DMS153 (cell line): ENCODE results near the gene FBXW12.

Source experiments
- DNase-seq: peaks from one replicate; lab custom pipeline; 2025; lab: John Stamatoyannopoulos, UW

The FBXW12 gene

GRCh38 chr3:48408823-48409281 is 36.8 kb downstream of the FBXW12 start:
- no peak for DNase-seq

DNA sequence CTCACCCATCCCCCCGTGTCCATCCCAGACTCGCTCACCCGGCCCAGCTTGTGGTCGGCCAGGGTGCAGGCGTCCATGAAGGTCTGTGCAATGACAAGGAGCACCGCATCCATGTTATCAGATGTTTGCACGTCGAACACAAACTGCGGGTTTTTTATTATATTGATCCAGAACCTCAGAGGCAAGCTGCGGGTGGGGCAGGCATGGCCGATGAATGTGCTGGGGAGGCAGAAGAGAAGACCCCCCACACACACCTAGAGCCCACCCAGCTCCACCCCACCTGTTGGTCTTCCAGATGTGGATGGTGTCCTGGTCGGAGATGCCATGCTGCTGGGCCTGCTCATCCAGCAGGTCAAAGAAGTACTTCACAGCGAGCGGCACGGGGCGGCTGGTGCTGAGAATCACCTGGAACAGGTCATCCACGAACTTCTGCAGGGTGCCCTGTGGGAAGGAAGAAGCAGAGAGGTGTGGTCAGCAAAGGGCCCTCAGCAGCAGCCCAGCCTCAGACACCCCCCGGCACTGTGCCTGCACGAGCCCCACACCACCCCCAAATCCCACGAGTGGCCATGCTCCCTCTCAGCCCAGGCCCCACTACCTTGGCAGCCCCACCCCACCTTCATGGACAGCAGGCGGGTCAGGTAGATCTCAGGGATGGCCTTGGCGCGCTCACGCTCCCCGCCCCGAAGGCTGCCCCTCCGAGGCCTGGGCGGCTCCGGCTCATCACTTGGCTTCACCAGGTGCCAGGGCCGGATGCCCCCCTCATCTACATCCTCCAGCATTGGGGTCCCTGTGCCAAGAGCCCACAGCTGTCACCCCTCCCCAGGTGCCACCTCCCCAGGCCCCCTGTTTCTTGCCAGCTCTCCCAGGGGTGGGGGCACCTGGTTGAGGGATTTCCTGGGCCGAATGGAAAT is 37.5 kb downstream of the FBXW12 start:
- no peak for DNase-seq

GRCh38 chr3:48410205-48411040 is 38.4 kb downstream of the FBXW12 start:
- DNase-seq = no peak

DNA sequence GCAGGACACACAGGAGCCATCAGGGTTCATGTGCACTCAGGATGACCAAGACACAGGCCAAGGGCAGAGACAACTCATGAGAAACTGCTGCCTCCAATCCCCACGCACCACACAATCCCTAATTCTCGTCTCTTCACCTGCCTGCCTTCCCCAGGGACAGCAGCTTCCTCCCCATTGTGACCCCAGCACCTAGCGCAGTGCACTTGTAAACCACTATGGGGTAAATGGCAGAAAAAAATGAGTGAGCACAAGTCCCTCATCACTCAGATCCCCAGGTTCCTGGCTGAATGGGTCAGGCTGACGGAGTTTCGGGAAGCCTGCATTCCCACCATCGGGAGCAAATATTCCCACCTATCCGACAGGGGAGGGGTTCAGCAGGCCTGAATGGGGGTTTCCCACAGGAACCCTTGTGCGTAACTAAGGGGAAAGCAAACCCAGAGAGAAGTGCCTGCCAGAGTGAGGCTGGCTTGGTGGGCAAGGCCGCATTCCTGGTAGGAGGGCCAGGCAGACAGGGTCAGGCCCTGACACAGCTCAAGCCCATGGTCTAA is 39.1 kb downstream of the FBXW12 start:
- DNase-seq = no peak

GRCh38 chr3:48411606-48412374 is 39.8 kb downstream of the FBXW12 start:
- DNase-seq = no peak

GRCh38 chr3:48412375-48413001 is 40.5 kb downstream of the FBXW12 start:
- no peak for DNase-seq

DNA sequence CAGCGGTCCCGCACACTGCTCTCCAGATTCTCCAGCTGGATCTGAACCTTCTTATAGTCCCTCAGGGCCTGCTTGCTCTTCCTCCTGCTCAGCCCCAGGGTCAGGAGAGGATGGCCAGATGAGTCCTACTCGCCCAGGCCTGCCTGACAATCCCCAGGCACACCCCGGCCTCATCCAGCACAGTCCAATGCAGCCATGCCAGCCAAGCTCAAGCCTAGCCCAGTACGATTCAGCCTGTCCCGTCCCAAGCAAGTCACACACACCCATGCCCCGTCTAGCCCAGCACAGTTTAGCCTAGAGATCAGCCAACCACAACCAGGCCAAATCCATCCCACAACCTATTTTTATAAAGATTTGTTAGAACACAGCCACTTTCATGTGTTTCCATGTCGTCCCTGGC is 41.1 kb downstream of the FBXW12 start:
- no peak for DNase-seq

DNA sequence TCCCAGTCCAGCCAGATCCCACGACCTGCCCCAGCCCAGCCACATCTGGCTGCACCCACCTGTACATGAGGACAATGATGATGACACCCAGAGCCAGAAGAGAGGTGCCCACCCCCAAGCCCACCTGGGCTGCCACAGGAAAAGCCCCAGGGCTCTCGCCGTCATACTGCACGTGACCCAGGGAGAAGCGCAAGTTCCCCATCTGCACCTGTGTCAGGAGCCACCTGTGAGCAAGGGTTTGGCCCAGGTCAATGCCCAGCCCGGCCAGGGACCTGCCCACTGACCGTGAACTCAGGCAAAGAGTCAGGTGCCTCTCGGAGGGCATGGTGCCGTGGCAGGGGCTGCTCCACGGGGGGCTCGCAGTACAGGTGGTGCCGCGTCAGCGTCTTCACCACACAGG is 41.6 kb downstream of the FBXW12 start:
- DNase-seq = no peak

DNA sequence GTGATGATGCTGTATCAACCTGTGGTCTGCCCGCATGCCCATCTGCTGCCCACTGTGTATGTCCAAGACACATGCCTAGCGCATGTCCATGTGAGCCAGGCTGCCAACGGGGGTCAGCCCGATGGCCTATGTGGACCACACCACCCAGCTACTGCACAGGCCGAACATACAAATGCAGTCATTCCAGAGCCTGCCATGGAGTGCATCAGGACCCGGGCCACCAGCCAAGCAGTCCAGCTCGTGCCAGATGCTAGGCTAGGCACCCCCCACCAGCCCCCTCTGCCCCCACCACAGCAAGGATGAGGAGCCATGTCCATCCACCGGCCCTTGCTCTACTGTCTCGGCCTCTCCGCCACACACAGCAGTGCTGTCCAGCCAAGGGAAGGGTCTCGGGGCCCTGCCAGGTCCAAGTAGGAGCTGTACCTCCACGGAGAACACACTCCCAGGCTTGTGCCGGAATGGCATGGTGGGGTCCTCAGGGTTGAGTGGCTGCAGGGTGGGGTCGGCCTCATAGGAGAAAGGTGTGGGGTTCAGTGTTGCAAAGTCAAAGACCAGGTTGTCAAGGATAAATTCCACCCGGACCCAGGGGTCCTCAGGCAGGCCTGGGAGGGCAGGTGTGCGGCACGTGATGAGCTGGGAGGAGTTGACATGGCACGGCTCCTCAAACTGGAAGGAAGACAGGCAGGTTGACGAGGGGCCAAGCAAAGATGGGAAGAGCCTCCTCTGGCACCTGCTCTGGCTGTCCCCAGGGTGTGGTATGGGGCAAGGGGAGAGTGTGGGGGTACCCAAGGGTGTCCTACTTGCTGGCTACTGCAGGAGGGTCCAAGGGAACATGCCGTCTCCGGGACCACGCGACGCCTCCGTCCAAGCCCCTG is 42.6 kb downstream of the FBXW12 start:
- no peak for DNase-seq

DNA sequence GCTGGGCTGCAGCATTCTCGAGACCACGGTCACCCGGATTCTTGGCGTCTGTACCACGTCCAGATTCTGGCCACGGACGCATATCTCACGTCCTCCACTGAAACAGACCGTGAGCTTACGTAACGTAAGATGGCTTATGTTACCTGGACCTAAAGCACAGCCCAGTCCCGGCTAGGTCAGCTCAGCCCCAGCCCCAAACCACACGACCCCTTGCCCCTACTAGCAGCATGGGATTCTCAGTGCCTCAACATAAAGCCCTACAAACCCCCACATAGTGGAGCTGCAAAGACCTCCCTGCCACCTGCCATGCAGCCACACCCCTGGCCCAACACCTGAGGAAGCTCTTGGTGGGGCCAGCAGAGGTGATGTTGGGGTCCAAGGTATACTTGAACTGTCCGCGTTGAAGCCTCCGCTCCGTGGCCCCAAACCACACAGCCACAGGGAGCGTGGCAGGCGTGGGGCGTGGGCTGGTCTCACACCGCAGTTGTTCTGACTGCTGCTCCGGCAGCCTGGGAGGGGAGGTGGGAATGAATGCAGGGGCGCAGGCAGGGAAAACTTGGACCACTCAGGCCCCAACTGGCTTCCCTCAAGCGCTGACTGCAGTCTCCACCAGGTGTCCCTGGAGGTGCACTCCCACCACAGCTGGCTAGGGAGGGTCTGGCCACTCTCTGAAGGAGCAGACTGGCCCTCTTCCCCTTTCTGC is 43.4 kb downstream of the FBXW12 start:
- DNase-seq = no peak

DNA sequence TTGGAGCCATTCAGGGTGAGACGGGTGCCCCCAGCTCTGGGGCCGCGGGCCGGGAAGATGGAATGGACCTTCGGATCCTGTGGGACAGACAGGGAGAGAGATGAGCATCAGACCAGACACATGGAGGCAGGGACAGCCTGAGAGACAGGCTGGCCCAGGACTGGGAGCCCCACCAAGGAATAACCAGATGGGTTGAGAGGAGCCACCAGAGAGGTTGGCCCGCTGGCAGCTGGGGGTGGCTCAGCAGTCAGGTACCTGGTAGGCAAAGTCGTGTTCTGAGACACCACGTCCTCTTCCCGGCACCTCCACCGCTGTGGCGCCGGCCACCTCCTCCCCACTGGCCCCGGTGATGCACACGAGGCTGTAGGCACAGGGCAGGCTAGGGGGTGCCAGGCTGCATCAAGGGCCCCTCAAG is 44.1 kb downstream of the FBXW12 start:
- no peak for DNase-seq

DNA sequence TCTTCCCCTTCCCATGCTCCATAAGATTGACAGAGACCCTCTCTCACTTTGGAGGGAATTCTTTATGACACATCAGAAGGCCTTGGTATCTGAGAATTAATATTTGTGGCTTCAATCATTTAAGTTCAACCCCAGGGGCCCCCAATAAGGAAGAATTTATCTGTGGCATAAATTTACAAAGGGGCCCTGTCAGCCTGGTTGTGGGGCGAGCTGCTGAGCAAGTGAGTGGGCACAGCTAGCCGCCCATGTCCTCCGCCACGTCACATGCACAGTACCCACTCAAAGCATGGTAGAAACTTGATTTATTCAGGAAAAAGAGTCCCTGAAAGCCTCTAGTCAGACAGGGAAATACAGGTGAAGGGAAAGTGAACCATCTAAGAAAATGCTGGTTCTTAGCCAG is 44.5 kb downstream of the FBXW12 start:
- DNase-seq = no peak

GRCh38 chr3:48417529-48418108 is 45.6 kb downstream of the FBXW12 start:
- no peak for DNase-seq

GRCh38 chr3:48418140-48418539 is 46.1 kb downstream of the FBXW12 start:
- no peak for DNase-seq

DNA sequence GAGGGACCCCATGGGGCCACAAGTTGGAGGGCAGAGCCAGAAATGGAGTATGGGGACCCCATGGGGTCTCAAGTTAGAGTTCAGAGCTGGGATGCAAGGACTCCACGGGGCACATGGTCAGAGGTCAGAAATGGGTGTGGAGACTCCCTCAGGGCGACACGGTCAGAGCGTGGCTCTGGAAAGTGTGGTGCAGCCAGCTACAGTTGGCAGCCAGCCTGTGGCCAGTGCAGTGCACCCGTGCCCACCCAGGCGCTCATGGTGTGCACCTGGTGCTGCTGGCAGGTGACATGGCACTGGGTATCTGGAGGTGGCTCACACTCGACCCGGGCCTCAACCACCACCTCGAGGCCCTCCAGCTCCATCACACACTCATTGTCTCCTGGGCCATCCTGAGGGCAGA is 46.6 kb downstream of the FBXW12 start:
- DNase-seq = no peak

GRCh38 chr3:48419149-48419548 is 47.1 kb downstream of the FBXW12 start:
- no peak for DNase-seq

- DNase-seq = no peak
These were observed 47.6 kb downstream of the FBXW12 start for GRCh38 chr3:48419597-48419996.

- DNase-seq = no peak
These were observed 48.5 kb downstream of the FBXW12 start for GRCh38 chr3:48420561-48420960.

DNA sequence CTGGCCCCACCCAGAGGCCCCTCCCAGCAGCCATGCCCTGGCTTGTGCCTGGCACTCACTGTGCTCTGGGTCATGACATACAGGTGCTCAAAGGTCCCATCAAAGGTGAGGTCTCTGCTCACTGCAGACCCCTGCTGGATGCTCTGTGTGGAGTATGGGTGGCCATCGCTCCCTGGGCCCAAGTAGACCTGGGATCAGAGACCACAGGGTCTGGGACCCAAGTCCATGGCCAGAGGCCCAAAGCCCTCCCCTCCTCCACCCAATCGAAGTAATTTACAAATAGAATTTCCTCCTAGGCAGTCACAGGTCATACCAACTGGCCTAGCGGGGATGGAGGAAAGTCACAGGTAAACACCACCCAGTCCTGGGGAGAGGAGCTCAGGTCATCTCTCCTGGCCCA is 50.3 kb downstream of the FBXW12 start:
- no peak for DNase-seq
